ENCODE results near the gene CD52. TPM values are rescaled to one million over a fixed set of nuclear protein-coding genes. Genes with fewer than 3 reads are reported as not detected.

CD52 gene
- total RNA-seq, 1 experiment from 2014 or later, result 2.0 TPM

- DNase-seq (ENCODE audit: low read depth, low spot score) (no peak), ATAC-seq (no peak)
- H3K4me3 ChIP-seq (replicated peaks in 1 of 2; ENCODE audit: low read depth in 1 of 2, low read length in 2 of 2), result no peak overlapping the region
- H2AFZ ChIP-seq (ENCODE audit: low read depth, low read length, poor library complexity, severe bottlenecking), result no peak overlapping the region
- H3K4me1 ChIP-seq (ENCODE audit: control insufficient read depth in 1 of 2, insufficient read depth in 2 of 2, low read length in 2 of 2), result peaks cover 14 to 25% of the 10 kb centered on the region in 2 experiments
- H3K4me2 ChIP-seq (ENCODE audit: low read length), result no peak overlapping the region
- no peak overlapping the region for H3K27ac ChIP-seq (ENCODE audit: low read depth, low read length)
- CTCF ChIA-PET, result interaction anchor here (2.3 kb wide), 1 partner anchor 128 kb away, joined by 7 read pairs; no protein-coding TSS in a partner anchor
- H3K27me3 ChIP-seq (ENCODE audit: insufficient read depth, low read length), result no peaks in the 10 kb centered on the region
- H3K9me3 ChIP-seq (ENCODE audit: control insufficient read depth in 1 of 2, insufficient read depth in 1 of 2, low read depth in 1 of 2, low read length in 2 of 2), result no peaks in the 10 kb centered on the region
- intact Hi-C loops (cut with micrococcal nuclease), result no loop called here
- H3K79me2 ChIP-seq (ENCODE audit: insufficient read depth, low read length), result no peaks in the 10 kb centered on the region
- RAD21 ChIA-PET (ENCODE audit: low non-redundant PET in 1 of 2, low total read pairs in 2 of 2, uncharacterized antibody in 2 of 2, unreplicated experiment in 2 of 2), result no interaction called here
- H3K36me3 ChIP-seq (ENCODE audit: control insufficient read depth in 1 of 2, insufficient read depth in 2 of 2, low read length in 2 of 2), result no peaks in the 10 kb centered on the region
- no TSS peak for BruUV-seq (replicated peaks)
- no peaks in the 10 kb centered on the region for H4K20me1 ChIP-seq (ENCODE audit: insufficient read depth)
- H3K9ac ChIP-seq (ENCODE audit: low read length), result no peak overlapping the region
- no peaks in the 10 kb centered on the region for H3K9me2 ChIP-seq (ENCODE audit: insufficient read depth)
- POLR2A ChIA-PET, result no interaction called here
- TF ChIP-seq EZH2phosphoT487 (IDR thresholded peaks at IDR 0.05; ENCODE audit: borderline replicate concordance) (no peak), JUND (IDR thresholded peaks at IDR 0.05) (no peak), CBX3 (IDR thresholded peaks at IDR 0.05; ENCODE audit: low read depth) (no peak), FOSL1 (IDR thresholded peaks at IDR 0.05; ENCODE audit: low read depth) (no peak), MAX (IDR thresholded peaks at IDR 0.05) (no peak), REST (IDR thresholded peaks at IDR 0.05; ENCODE audit: low read depth) (no peak), SRF (IDR thresholded peaks at IDR 0.05; ENCODE audit: low read depth) (no peak), EZH2 (IDR thresholded peaks at IDR 0.05) (no peak), POLR2A (IDR thresholded peaks at IDR 0.05; ENCODE audit: borderline replicate concordance, extremely low read depth, insufficient read depth, insufficient read length) (no peak)
Observed at GRCh38 chr1:26289158-26290059, 28.3 kb upstream of the CD52 start.
